Activated naive CD4-positive, alpha-beta T cell treated with anti-CD3 and anti-CD28 coated beads, Interleukin-2, amount 50 U/mL, for 24 hours (primary cell): ENCODE data around the gene MTRR.
"Not testable (repeated sequence)": the region's sequence is repeated elsewhere in the genome, so short reads cannot be mapped to it uniquely, and the experiment has no call there.

Experiments
- H3K27ac Mint-ChIP-seq: one replicate; pipeline ENCODE4 v1.8.0; 2021; ENCODE audit warnings: mild to moderate bottlenecking, mixed read lengths
- H3K27me3 Mint-ChIP-seq: one replicate; pipeline ENCODE4 v1.8.0; 2021; ENCODE audit warnings: mixed read lengths
- H3K36me3 Mint-ChIP-seq: one replicate; pipeline ENCODE4 v1.8.0; 2021; ENCODE audit warnings: mixed read lengths
- H3K4me1 Mint-ChIP-seq: one replicate; pipeline ENCODE4 v1.8.0; 2021; ENCODE audit warnings: mixed read lengths
- H3K4me3 Mint-ChIP-seq: one replicate; pipeline ENCODE4 v1.8.0; 2021; ENCODE audit warnings: mild to moderate bottlenecking, mixed read lengths
- H3K9me3 Mint-ChIP-seq: one replicate; pipeline ENCODE4 v1.8.0; 2021; ENCODE audit warnings: mixed read lengths

The MTRR gene

DNA sequence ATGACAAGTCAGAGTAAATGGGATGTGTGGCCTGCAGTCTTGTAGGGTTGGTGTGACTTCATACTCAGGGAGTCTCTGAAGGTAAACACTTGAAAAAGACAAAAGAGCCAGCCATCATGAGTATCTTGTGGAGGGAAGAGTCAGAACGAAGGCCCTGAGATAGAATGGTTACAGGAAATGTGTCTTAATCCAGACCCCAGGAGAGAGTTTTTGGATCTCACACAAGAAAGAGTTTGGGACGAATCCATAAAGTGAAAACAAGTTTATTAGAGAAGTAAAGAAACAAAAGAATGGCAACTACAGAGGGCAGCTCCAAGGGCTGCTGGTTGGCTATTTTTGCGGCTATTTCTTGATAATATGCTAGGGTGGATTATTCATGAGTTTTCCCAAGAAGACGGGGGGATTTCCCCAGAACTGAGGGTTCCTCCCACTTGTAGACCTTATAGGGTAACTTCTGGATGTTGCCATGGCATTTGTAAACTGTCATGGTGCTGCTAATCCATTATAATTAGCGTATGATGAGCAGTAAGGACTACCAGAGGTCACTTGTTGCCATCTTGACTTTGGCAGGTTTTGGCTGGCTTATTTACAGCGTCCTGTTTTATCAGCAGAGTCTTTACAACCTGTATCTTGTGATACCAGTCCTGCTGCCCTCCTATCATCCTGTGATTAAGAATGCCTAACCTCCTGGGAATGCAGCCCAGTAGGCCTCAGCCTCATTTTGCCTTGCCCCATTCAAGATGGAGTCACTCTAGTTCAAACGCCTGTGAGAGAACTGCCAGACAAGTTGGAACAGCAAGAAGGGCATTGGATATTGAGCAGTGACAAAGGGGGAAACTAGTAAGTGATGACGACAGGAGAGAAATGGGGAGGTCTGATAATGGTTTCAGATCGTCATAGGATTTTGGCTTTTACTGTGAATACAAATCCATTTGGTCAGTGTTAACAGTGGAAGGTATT lies 34.0 kb downstream of the MTRR start:
- Mint-ChIP-seq H3K9me3 (peaks cover 11% of the 10 kb centered on the region), H3K36me3 (peaks cover 60% of the 10 kb centered on the region), H3K27ac (peak overlapping the region; percentile 68), H3K27me3 (no peaks in the 10 kb centered on the region), H3K4me3 (no peak overlapping the region), H3K4me1 (peaks cover 11% of the 10 kb centered on the region)

DNA sequence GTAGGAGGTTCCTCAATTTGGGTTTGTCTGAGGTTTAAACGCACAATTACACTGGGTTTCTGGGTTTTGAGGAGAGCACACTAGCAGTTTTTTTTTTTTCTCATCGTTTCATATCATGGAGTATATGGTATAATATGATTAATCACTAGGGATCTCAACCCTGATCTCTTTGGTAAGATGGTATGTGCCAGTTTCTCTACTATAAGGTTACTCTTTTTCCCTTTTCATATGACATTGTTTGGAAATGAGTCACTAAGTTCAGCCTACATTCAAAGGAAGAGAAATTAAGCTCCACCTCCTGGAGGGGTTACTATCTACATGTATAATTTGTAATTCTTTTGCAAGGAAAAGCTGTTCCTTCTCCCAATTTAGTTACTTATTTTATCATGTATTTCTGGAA lies 35.2 kb downstream of the MTRR start:
- Mint-ChIP-seq H3K27ac (peak overlapping the region; percentile 79), H3K36me3 (peaks cover 63% of the 10 kb centered on the region), H3K4me3 (no peak overlapping the region), H3K27me3 (no peaks in the 10 kb centered on the region), H3K9me3 (peaks cover 20% of the 10 kb centered on the region), H3K4me1 (peaks cover 11% of the 10 kb centered on the region)

DNA sequence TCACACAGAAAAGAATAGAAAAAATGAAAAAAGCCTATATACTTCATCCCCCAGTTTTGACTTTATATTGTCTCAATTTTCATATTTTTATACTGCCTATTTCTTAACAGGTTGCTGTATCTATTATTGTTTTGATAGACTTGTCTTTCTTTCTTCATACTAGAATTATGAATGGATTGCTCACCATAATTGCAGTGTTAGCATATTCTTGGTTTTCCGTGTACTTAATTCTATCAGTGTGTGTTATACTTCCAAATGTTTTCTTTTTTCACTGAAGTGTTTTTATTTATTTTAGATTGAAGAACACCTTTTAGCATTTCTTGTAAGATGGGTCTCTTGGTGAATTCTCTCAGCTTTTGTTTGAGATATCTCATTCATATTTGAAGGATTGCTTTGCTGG lies 38.7 kb downstream of the MTRR start:
- peaks cover 70% of the 10 kb centered on the region for H3K36me3 Mint-ChIP-seq
- no peak overlapping the region for H3K4me3 Mint-ChIP-seq
- H3K27ac Mint-ChIP-seq, result no peak overlapping the region
- H3K9me3 Mint-ChIP-seq, result peaks cover 23% of the 10 kb centered on the region
- peaks cover 4% of the 10 kb centered on the region for H3K4me1 Mint-ChIP-seq
- no peaks in the 10 kb centered on the region for H3K27me3 Mint-ChIP-seq

DNA sequence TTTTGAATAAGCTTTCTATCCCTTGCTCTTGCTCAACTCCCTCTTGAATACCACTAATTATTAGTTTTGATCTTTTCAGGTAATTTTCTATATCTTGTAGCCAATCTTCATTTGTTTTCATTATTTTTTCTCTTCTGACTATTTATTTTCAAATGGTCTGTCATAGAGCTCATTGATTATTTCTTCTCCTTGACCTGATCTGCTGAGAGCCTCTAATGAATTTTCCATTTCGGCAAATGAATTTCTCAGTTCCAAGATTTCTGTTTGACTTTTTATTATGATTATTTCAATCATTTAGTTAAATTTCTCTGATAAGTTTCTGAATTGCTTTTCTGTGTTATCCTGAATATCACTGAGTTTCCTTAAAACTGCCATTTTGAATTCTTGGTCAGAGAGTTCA lies 39.4 kb downstream of the MTRR start:
- H3K27ac Mint-ChIP-seq, result no peak overlapping the region
- no peaks in the 10 kb centered on the region for H3K27me3 Mint-ChIP-seq
- peaks cover 28% of the 10 kb centered on the region for H3K9me3 Mint-ChIP-seq
- H3K4me3 Mint-ChIP-seq, result no peak overlapping the region
- H3K4me1 Mint-ChIP-seq, result peaks cover 4% of the 10 kb centered on the region
- peaks cover 71% of the 10 kb centered on the region for H3K36me3 Mint-ChIP-seq

DNA sequence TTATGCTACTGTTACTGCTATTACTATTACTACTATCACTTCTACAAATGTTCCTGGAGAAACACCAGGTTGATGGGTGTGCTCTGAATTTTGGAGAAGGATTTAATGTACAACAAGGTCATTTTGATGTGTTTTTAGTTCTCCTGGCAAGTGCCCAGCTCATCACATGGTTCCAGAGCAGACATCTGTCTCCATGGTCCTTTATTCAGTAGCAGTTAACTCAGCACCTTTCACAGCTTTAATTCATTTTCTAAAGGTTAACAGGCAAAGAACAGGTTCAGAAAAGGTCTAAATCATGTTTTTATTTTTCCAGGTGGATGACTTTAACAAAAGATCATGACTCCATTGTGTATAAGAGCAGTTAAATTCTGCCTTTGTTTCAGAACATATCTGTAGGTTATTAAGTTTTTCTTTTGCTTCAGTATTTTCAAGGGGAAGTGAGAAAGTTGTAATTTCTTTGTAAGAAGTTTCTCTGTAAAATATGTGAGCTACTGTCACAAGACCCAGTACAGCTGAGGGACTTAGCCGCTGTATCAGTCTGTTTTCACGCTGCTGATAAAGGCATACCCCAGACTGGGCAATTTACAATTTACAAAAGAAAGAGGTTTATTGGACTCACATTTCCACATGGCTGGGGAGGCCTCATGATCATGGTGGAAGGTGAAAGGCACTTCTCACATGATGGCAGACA lies 41.9 kb downstream of the MTRR start:
- Mint-ChIP-seq H3K9me3 (peaks cover 28% of the 10 kb centered on the region), H3K4me1 (no peaks in the 10 kb centered on the region), H3K36me3 (peaks cover 51% of the 10 kb centered on the region), H3K27ac (no peak overlapping the region), H3K27me3 (no peaks in the 10 kb centered on the region), H3K4me3 (no peak overlapping the region)

DNA sequence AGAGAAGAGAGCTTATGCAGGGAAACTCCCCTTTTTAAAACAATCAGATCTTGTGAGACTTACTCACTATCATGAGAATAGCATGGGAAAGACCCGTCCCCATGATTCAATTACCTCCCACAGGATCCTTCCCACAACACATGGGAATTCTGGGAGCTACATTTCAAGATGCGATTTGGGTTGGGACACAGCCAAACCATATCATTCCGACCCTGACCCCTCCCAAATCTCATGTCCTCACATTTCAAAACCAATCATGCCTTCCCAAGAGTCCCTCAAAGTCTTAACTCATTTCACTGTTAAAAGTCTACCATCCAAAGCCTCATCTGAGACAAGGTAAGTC lies 42.5 kb downstream of the MTRR start:
- peaks cover 49% of the 10 kb centered on the region for H3K36me3 Mint-ChIP-seq
- H3K27me3 Mint-ChIP-seq, H3K4me1 Mint-ChIP-seq, H3K4me3 Mint-ChIP-seq, H3K27ac Mint-ChIP-seq: not testable (repeated sequence)
- peaks cover 28% of the 10 kb centered on the region for H3K9me3 Mint-ChIP-seq

DNA sequence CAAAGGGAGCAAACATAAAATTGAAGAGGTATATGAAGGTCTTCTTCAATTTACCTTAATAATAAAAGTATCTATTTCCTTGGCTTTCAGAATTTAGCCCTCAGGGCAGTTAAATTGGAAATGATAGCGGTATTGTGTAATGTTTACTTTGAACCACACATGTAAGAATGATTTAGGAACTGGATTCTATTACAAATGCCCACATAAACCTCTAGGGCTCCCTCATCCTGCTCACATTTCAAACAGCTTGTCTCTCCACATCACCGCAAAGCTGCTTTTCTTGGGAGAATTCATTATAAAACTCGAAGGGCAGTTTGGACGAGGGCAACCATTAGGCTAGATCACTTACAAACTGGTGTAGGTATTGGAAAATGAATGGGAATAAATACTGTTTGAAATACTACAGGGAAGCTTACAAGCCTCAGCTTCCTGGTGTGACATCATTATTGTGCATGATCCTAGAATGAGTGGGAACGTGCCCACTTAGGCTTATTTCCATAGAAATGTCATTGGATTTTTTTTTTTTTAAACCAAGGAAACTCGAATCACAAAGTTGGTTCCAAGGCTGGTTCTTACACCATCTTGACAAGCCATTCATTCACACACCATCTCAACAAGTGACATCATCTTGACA lies 47.3 kb downstream of the MTRR start:
- Mint-ChIP-seq H3K27ac (no peak overlapping the region), H3K4me1 (no peaks in the 10 kb centered on the region)

DNA sequence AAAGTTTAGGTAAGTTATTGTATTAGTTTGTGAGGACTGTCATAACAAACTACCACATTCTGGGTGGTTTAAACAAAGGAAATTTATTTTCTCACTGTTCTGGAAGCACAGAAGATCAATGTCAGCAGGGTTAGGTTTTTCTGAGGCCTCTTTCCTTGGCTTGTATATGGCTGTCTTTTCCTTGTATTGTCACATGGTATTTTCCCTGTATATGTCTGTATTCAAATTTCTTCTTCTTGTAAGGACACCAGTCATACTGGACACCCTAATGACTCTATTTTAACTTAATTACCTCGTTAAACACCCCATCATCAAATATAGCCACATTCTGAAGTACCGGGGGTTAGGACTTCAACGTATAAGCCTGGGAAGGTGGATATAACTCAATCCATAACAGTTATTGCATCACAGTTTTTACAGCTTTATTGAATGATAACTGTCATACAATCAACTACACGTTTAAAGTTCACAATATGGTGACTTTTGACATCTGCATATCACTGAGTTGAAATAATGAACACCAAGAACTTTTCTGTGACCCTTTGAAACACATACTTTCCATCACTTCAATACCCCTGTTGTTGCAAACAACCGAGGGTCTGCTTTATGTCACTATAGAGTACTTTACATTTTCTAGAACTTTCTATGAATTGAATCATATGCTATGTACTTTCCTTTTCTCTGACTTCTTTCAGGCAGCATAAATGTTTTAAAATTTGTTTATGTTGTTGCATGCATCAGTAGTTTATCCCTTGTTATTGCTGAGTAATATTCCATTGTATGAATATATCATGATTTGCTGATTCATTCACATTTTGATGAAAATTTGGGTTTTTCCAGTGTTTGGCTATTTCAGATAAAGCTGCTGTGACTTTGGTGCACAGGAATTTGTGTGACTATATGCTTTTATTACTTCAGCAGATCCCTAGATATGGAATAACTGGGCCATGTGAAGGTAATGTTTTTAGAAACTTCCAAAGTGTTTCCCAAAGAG lies 48.5 kb downstream of the MTRR start:
- peaks cover 8% of the 10 kb centered on the region for H3K9me3 Mint-ChIP-seq
- H3K27me3 Mint-ChIP-seq, result peaks cover 8% of the 10 kb centered on the region
- no peaks in the 10 kb centered on the region for H3K4me1 Mint-ChIP-seq
- peaks cover 6% of the 10 kb centered on the region for H3K36me3 Mint-ChIP-seq
- no peak overlapping the region for H3K4me3 Mint-ChIP-seq
- H3K27ac Mint-ChIP-seq, result no peak overlapping the region

More for the DNA sequence above, 47.3 kb downstream of the MTRR start:
- Mint-ChIP-seq H3K4me3 (no peak overlapping the region), H3K27me3 (peaks cover 8% of the 10 kb centered on the region), H3K9me3 (peaks cover 8% of the 10 kb centered on the region), H3K36me3 (peaks cover 13% of the 10 kb centered on the region)

DNA sequence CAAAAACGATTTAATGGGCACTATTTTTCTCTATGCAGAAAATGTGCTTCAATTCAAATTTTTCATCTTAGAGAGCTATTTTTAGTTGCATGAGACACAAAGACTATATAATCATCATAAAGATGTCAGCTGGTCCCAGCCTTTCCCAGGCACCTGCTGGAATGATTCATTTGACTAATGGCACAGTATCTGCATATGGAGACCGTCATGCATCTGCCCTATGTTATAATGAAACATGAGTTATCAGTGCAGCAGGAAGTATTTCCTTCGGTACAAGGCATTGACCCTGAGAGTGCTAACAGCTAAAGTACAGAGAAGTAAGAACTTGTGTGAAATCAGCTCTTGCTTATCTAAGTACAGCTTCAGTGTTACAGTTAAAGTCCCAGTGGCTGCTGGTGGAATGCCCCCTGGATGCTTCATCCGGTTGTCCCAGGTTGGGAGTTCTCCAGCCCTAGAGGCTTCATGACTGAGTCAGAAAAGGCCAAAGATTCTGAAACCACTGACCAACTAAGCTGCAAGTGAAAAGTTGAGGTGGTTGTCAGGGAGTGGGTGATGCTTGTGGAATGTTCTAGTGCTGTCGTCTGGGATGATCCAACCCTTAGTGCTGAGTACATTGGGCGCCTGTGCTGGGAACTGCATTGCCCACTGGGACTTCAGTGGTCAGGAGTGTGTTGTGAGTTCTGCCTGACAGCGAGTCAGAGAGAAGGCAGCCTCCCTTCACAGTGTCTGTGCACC lies 57.2 kb downstream of the MTRR start:
- Mint-ChIP-seq H3K36me3 (no peaks in the 10 kb centered on the region), H3K27me3 (peaks cover 8% of the 10 kb centered on the region)

DNA sequence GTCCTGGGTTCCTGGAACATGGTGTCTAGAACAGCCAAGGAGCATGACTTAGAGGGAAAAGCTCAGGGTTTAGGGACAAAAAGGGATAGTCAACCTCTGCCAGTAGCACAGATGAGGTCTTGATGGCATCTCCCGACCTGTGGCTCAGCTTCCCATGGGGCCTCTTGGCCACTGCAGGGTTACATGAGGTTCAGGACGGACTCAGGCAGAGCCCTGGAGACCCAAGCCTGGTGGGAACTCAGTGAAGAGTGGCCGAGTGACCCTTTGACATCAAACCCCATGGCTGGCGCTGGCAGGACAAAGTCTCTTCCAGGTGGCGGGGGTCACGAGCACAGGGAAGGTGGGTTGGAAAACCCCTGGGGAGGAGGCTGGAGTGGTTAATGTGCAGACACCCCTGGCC lies 57.8 kb downstream of the MTRR start:
- Mint-ChIP-seq H3K27ac (no peak overlapping the region), H3K4me1 (no peaks in the 10 kb centered on the region)

More for the DNA sequence above, 57.2 kb downstream of the MTRR start:
- Mint-ChIP-seq H3K4me1 (no peaks in the 10 kb centered on the region), H3K4me3 (no peak overlapping the region), H3K27ac (no peak overlapping the region), H3K9me3 (no peaks in the 10 kb centered on the region)

DNA sequence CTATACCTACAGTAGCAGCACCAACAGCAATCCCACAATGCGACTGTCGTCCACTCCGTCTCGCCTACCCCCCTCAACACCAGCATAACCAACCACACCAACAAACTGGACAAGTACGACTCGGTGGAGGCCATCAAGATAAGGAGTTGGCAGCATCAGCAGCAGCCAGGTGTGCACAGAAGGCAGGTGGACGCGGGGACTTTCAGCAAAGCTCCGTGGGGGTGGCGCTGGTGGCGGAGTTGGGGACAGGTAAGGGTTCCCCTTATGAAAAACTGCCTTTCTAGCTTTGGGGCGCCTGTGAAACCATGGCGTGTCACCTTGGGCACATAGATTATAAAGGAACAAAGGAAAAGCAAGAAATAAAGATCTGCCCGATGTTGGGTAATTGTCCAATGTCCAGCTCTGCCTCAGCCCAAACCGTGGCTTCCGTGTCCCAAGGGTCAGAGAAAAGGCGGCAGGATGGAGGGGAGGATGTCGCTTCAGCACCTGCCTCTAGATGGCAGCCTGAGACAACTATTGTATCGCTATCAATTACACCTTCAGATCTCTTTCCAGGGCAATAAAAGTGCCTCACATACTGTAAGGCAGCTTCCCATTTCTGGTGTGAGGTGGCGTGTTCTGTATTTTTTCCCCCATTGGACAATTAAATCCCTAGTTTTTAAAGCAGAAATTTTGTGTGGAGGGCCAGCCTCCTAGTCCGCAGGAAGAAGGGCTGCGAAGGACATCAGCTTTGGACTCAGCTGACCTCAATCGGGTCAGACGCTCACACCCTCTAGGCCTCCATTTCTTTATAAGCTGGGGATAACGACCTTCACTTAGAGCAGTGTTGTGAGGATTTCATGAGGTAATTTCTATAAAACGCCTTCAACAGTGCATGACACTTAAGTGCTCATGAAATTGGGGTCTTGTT lies 58.8 kb downstream of the MTRR start:
- peaks cover 12% of the 10 kb centered on the region for H3K27me3 Mint-ChIP-seq
- no peaks in the 10 kb centered on the region for H3K9me3 Mint-ChIP-seq
- H3K4me1 Mint-ChIP-seq, result no peaks in the 10 kb centered on the region
- H3K36me3 Mint-ChIP-seq, result no peaks in the 10 kb centered on the region
- H3K27ac Mint-ChIP-seq, result no peak overlapping the region
- H3K4me3 Mint-ChIP-seq, result no peak overlapping the region

More for the DNA sequence above, 57.8 kb downstream of the MTRR start:
- Mint-ChIP-seq H3K4me3 (no peak overlapping the region), H3K9me3 (no peaks in the 10 kb centered on the region), H3K36me3 (no peaks in the 10 kb centered on the region), H3K27me3 (peaks cover 11% of the 10 kb centered on the region)

DNA sequence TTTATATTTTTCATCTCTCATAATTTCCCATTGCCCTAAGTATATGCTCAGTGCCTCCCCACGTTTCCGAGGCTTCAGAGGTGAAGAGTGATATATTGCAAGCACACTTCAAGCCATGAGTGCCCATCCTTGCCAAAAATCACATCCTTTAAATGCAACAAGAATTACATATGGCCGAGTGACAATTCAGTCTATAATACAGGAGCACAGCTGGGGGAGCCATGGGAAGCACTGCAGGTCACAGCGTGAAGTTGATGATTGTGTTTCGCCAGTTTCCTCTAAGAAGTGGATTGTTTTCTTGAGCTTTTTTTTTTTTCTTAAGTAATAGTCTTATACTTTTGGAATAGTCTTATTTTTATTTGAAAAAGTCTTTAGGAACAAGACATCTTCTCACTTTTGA lies 61.1 kb downstream of the MTRR start:
- peaks cover 13% of the 10 kb centered on the region for H3K27me3 Mint-ChIP-seq
- no peak overlapping the region for H3K27ac Mint-ChIP-seq
- H3K4me3 Mint-ChIP-seq, result no peak overlapping the region
- H3K36me3 Mint-ChIP-seq, result no peaks in the 10 kb centered on the region
- no peaks in the 10 kb centered on the region for H3K4me1 Mint-ChIP-seq
- no peaks in the 10 kb centered on the region for H3K9me3 Mint-ChIP-seq

DNA sequence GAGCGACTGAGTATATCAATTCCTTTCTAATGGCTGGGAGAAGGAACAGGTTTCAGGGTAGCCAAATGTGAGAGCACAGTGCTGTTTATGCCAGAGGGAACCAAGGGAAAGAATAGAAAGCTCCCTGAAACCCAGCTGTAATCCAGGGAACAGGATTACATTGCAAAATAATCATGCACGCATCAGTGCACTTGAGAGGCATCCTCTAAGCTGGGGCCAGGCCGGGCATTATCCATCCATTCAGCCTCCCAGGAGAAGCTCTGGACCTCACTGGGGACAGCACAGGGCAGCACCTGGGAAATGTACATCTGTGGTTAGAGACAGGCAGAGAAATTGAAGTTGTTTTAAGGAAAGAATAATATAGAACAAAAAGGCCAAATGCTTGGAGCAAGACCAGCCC lies 72.7 kb downstream of the MTRR start:
- Mint-ChIP-seq H3K27me3 (peaks cover 8% of the 10 kb centered on the region), H3K27ac (no peak overlapping the region), H3K36me3 (no peaks in the 10 kb centered on the region), H3K4me3 (no peak overlapping the region), H3K9me3 (no peaks in the 10 kb centered on the region), H3K4me1 (no peaks in the 10 kb centered on the region)

DNA sequence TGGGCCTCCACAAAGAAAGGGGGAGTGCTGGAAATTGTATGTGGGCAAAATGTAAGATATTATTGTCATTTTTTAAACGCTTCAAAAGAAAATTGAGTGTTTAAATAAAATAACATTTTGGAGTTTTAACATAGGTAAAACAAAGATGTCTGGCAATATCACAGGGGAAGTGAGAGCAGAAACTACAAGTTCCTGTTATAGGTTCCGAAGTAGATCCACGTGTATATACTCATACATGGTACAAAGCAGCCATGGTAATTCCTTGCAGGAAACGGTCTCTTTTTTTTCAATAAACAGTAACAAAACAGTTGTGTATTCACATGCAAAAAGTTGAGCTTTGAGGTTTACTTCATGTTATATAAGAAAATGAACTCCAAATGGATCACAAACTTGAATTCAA lies 78.4 kb downstream of the MTRR start:
- H3K9me3 Mint-ChIP-seq, result no peaks in the 10 kb centered on the region
- H3K27me3 Mint-ChIP-seq, result peaks cover 12% of the 10 kb centered on the region
- no peak overlapping the region for H3K27ac Mint-ChIP-seq
- H3K4me3 Mint-ChIP-seq, result no peak overlapping the region
- no peaks in the 10 kb centered on the region for H3K36me3 Mint-ChIP-seq
- no peaks in the 10 kb centered on the region for H3K4me1 Mint-ChIP-seq
